GM21737 (cell line): ENCODE data around the gene LRFN5.
"Not testable (repeated sequence)": the region's sequence is repeated elsewhere in the genome, so short reads cannot be mapped to it uniquely, and the experiment has no call there.

Experiments
- ATAC-seq: cut with Tn5 transposase; IDR thresholded peaks from one replicate; pipeline ENCODE4 v1.9.1; 2021; ENCODE audit warnings: mild to moderate bottlenecking, moderate library complexity; ENCODE audit not compliant: unreplicated experiment

Gene LRFN5

DNA sequence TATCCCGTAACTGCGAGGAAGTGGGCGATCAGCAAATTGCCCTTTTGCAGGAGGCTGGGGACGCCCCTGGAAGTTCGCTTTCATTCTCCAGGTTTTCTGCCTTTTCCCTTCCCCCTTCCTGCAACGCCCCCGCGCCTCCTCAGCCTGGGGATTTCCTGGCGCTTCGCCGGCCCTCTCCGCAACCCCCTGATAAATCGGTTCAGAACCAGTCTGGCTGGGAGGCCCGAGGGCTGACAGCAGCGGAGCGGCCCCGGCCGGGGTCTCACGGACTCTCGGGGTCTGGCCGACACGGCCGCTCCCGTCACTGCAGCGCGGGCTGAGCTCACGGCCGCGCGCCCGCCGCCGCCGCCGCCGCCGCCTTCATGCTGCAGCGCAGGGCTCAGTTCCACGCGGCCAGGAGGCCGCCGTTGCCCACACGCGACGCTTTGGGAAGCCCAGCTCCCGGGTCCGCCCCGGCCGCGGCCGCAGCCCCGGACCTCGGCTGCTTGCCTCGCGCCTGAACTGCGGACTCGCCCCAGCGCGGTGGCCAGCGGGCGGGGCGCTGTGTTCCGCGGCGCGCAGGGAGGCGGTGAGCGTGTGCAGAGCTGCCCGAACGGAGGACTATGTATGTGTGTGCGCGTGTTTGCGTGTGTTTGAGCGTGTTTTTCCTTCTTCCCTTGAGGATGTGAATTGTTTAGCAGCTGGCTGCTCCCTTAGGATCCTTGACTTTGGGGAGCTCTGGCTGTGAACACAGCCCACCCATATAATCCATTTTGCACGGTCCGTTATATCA lies at the start of gene LRFN5:
LRFN5 (plus strand) TSS at position 345 of the 772 bp plus-strand sequence.
- ATAC-seq: no peak

DNA sequence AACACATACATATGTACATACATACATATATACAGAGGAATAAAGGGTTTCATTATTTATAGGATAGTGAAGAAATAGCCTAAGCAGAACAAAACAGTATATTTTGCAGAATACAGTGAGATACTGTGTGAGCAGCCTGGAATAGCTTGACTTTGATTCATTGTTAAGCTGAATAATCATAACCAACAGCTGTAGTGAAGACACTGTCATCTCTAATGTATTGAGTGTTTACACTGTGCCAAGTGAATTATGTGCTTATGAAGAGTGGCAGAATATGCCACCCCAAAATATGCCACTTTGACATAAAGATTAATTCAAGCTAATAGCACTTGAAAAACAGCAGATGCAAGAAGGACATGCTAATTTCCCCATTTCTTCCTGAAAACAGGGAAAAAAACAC lies 48.2 kb upstream of the LRFN5 start:
- no peak for ATAC-seq

DNA sequence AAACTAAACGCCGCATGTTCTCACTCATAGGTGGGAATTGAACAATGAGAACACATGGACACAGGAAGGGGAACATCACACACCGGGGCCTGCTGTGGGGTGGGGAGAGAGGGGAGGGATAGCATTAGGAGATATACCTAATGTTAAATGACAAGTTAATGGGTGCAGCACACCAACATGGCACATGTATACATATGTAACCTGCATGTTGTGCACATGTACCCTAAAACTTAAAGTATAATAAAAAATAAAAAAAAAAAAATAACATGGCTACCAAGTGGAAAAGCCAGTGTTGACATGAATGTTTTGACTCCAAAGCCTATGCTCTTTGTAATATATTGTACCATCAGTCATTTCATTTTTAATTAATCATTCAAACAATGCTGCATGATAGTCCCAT lies 39.8 kb upstream of the LRFN5 start:
- not testable (repeated sequence) for ATAC-seq

DNA sequence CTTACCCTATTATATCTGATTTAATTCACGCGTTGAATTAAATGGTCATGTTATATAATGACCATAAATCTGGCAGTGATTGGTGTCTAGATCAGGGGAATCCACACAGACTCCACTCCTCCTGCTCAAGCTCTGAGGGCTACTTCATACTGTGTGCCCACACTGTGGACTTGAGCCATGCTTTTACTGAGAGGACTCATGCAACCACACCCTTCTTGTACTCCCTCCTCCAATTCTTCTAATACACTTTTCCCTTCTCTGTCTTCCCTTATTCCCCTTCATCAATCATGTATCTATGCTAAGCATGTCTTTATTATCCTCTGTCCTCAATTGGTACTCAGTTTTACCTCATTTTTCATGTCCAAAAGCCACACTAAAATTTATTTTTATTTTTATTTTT lies 37.7 kb upstream of the LRFN5 start:
- ATAC-seq: no peak

DNA sequence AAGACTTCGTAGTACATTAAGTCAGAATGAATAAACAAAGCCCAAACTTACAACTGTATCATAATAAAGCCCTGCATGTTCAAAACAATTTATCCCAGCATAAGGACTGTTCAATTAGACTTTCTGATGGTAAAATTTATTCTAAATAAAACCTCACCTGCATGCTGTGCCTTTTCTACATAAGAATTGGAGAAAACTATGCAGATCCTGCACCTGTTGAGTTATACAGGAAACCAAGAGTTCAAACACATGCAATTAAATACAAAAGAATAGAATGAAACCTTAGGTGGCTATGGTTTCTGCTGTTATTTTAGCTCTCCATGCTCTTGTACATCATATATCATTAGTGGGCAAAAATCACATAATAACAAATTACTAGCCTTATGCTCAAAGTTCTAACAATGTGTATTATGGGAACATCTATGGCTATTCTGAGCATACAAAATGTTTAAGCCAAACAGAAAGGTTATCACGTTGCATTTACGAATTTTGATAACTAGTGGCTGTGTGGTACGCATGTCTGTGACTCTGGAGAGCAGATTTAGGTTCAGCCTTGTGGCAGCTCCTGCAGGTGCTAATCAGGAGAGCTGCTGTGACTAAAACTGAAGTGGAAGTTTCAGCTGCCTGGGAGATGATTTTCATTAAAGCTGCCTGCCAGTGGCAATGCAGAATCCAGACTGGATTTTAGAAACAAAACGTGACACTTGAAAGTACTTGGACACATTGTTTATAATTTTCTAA lies 36.1 kb upstream of the LRFN5 start:
- no peak for ATAC-seq

DNA sequence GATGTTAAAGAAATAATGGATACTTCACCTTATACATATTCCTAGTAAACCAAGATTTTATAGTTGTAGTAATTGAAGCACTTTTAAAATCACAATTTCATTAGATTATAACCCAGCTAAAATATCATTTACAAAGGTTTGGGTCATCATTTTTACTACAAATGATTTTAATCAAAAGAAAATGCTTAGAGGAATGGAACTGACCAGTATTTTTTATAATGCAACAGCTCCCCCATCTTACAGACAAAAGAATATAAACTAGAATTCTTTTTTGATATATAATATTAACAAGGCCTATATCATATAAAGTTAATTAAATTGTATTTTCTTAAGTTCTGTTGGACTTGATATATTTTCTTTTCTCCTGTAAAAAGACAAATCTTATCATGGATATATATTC lies 20.4 kb upstream of the LRFN5 start:
- no peak for ATAC-seq

DNA sequence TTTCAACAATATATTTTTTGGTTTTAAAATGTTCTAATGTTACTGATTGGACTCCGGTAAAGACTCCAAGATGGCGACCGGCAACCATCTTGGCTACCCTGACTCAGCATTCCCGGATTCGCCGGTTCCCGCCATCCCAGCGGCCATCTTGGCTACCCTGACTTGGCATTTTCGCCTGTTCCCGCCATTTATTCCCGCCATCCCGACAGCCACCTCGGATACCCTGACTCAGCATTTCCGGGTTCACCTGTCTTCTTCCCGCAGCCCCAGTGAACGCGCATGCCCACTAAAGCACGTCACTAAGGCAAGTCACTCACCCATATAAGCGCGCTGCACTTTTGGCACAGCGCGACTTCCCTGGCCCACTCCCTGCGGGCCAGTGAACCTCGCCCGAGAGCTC lies 9.0 kb upstream of the LRFN5 start:
- ATAC-seq: no peak

DNA sequence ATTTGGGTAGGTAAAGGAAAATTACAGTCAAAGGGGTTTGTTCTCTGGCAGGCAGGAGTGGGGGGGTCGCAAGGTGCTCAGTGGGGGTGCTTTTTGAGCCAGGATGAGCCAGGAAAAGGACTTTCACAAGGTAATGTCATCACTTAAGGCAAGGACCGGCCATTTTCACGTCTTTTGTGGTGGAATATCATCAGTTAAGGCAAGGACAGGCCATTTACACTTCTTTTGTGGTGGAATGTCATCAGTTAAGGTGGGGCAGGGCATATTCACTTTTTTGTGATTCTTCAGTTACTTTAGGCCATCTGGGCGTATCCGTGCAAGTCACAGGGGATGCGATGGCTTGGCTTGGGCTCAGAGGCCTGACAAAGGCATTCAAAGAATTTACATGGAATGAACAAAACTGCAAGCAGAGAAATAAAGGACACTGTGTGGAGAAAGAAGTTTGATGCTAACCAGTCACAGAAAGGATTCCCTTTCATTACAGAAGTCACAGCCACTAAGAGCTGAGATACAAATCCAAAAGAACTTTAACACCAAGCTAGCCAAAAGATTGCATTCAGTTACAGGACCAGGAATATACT lies 6.8 kb upstream of the LRFN5 start:
- not testable (repeated sequence) for ATAC-seq

DNA sequence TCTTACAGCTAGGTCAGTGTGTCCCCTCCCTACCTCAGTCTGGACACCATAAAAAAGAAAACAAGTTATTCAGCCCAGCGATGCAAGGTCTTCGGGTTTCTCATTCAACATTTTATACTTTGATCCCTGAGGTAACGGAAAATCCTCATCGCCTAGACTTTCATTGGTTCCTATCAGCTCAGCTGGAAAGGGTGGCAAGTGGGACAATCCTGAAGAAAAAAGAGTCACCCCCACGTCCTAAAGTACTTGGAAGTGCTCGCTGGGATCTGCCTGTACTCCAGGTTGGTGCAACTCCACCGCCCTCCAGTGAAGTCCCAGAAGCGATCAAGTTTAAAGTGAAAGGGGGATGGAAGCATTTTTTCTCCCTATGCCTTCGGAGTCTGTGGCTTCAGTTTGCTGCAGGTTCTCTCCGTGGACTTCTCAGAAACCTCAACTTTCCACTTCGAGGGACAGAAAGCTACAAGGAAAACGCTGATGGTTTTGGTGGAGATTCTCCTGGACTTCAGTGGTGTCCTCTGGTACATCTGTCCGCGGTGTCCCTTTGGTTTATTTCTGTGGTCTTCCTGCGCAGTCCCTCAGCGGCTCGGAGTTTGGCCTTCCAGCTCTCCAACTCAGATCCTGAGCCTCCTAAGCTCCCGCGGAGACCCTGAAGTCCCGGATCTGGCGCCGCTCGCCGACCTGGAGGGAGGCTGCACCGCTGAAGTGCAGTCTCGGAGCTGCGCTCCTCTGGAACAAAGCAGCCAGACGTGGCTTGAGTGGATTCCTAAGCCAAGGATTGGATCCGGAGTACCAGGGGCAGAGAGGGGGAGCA lies 1.8 kb upstream of the LRFN5 start:
- no peak for ATAC-seq

DNA sequence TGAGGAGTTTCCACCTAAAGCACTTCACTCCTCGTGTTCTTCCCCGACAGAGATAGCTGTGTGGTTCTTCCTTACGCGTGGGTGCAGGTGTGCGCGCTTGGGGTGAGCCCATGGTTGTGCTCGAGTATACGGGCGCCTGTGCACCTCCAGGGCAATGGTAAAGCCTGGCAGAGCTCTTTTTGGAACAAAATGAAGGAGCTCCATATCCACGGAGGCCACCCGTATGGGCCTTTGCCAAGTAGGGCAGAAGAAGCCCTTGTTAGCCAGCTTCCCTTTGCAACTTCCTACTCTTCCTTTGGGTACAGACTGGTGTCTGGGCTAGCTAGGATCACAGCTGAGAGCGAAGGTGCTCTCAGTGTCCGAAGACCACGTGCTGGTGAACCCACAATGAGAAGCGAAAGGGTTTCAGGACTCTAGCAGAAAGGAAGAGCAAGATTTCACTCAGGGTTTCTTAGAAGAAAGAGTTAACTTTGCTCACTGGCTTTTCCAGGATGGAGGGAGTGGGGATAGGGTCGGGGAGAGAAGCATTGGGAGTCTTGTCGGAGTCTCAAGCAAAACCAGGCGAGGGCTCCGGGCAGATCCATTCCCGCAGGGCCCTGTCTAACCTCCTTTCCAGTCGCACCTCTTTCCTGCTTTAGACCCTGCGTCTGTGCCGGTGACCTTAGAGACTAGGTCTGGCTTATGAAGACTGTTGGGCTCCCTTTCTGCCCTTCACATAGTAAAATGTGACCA lies 960 bp upstream of the LRFN5 start:
- ATAC-seq: no peak

DNA sequence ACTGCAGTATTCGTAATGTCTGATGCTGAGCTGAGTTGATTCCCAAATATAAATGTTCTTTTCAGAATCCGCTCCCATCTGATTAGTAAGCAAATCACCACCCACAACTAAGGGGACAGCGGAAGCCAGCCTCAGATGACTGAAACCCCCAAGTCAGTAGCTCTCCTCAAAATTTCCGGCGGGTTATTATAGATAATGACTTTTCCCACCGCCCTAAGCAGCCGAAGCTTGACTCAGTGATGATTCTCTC lies 469 bp upstream of the LRFN5 start:
- no peak for ATAC-seq

DNA sequence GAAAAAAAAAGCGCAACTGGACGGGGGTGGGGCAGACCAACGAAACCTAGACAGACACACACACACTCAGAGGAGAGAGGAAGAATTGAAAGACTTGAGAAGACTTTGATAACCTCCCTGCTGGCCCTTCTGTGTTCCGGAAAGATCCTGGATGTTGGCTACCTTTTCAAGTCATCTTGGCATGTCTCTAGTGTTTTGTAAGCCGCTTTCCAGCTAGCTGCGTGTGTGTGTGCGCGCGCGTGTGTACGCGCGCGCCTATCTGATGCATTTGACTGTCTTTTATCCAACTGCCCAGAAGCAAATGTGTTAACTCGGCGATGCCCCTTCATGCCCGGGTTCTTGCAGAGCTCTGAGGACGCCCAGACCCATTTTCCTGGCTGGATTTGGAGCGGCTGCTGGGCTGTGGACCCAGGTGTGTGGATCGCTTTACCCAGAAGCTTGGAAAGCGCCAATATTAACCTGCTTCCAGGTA lies 664 bp downstream of the LRFN5 start:
- ATAC-seq: no peak

DNA sequence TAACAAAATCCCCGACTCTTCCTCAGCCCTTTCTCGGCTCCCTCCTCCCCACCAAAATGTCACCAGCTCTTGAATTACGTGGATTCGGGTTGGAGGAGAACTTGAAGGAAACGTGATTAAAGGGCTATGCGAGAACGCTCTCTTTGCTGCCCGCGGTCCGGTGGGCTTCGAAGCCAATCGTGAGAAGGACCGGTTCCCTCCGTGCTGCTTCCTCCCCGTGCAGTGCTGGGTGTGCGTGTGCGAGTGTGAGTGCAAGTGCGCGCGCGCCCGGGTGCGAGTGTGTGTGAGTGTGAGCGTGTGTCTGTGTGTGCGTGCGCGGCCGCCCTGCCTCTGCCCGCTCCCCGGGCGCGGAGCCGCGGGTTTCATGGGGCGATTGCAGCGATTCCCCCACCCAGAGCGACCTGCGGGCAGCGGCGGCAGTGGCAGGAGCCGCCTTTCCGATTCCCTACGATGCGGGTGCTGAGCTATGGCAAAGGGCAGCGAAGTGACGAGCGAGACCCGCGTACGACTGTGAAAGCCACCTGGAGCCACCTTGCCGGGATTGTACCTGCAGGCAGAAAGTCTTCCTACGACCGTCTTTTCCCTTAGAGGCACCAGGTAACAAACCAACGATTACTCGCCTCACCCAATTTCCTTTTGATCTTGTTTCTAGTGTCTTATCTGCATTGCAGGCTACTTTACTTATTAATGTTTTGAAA lies 1.4 kb downstream of the LRFN5 start:
- no peak for ATAC-seq

DNA sequence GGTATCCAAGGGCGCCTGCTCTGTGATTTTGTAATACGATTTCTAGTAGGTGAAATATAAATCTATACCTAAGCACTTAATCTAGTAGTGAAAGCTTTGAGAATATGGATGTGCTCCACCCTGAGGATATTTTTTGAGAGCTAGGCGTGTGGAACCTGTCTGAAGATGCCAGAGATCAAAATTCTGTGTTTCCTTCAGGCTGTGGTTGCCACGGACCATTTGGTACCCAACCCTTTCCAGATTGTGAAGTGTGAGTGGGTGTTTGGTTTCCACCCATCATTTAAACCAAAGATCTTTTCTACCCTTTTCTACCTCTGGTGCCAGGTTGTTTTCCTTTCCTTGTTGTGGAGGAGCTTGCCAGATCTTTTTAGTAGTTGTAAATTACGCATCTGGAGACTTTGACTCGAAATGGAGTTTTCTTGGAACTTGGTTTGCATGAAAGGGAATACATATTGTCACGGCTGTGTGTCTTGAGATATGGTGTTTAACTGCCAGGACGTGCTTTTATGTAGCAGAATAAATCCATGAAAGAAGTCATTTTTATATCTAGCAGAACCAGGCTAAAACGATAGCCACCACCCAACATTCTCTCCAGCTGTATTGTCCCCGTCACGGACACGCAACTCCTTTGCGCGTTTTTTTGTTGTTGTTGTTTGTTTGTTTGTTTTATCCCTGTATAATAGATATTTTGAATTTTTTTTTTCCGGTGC lies 2.2 kb downstream of the LRFN5 start:
- ATAC-seq: no peak

DNA sequence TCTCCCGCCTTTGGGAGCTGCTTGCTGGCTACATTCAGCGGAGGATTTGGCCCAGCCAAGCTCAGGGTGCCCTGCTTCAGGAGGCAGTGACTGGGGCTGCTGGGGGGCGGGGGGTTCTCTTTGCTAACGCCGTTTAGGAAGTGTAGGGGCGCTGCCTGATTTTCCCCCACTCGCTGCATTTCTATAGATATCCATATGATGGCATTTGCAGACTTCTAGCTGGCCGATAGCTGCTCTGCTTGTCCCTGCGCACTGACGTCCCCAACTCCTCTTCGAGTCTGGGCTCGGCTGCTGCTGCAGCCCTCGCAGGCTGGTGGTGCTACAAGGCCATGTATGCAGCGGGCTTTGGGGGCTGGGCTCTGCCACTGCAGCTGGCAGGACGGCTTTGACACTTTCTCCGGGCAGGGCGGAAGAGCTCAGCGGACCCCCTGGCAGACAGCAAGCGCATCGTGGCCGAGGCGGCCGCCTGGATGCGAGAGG lies 3.1 kb downstream of the LRFN5 start:
- no peak for ATAC-seq

DNA sequence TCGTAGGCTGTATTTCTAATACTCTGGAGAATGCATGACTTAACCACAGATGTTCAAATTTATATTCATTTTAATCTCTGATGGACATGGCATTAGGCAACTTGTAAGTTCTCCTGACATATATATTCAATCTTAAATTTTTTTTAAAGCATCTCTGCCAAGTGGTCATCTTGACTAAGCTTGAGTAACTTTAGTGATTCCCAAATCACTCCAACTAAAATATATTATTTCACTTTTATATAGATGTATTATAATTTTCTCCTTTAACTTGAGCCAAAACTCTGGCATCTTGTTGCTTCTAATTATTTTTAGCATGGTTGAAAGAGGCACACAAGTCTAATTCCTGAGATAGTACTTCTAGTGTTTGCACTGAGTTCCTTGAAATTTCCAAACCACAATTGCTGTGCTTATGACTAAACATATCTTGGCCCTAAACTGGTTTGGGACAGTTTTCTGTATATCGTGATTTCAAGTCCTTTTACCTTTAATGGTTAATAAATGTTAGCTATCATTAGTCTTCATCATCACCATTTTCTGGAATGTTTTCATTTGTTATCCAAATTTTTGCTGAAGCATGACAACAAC lies 8.4 kb downstream of the LRFN5 start:
- no peak for ATAC-seq

DNA sequence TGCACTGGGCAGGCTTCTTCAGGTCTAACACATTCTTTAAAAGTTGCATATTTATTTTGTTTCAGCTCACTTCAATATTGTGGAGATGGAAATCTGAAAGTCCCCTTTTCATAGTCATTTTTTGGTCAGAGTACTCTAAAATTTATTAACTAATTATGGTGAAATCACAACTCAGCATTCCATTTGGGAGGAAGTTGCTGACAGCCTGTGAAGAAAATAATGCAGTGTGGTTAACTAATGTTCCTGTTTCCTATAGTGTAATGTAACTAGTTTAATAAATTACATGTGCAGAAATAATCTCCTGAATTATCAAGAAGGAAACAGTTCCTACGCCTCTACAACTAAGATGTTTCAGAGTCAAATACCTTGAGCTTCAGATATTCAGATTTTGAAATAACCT lies 17.1 kb downstream of the LRFN5 start:
- ATAC-seq: no peak

DNA sequence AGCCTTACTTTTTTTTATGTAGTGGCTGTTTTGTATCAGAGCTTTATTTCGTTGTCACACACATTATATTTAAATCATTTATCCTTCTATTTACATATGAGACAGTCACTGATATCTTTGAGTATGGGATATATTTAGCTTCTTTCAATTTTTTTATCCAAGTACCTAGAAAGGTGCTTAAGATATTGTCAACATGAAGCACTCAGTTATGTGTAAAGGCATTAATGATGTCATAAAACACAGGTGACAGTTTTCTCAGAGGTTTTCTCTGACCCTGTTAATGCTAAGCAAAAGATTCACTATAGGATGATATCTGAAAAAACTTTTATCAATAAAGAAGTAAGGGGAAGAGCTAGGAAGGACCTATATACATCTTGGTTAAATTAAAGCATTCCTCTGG lies 23.2 kb downstream of the LRFN5 start:
- ATAC-seq: no peak

DNA sequence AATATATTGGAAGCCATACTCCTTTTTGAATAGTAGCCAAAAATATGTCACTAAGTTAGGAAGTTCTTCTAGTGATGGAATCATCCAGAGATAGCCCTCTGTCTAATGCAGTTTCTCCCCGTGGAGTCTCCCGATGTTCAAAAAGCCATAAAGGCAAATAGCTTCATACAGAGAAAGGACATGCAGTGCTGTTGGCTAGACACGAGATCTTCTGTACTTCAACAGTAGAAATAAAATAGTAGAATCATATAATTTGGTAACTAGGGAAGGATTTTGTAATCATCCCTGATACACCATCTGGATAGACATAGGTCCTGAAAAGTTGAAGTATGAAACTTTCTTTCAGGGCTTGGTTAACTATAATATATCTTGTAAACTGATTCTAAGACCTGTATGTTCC lies 27.6 kb downstream of the LRFN5 start:
- ATAC-seq: no peak
